Measurements from ENCODE around the gene C17orf58.

DNA sequence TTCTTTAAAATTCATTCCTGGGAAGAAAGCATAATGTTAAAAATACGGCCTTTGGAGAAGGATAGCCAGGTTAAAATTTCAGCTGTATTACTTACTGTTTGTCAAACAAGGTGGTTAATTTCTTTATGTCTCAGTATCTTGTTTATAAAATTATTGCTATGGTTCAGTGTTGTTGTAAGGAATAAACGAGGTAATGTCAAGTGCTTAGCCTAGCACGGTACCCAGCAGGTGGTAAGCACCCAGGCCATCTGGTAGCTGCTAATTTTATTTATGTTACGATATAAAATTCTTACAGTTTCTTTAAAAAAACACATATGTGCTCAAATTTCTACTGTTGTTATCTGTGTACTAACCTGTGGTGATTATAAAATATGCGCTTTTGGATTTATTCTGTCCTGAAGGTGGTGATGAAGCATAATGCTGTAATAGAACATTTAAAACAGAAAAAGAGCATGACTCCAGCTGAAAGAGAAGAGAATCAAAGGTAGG lies 48.9 kb downstream of the C17orf58 start:
- no peak for TF ChIP-seq L3MBTL2 (conservative IDR thresholded peaks at IDR 0.05)
- TF ChIP-seq CTBP1 (IDR thresholded peaks at IDR 0.05; ENCODE audit: borderline replicate concordance) = no peak
- TF ChIP-seq SUZ12 (IDR thresholded peaks at IDR 0.05) = no peak
- TF ChIP-seq FOXK2 (IDR thresholded peaks at IDR 0.05) = no peak
- TF ChIP-seq HDGF (IDR thresholded peaks at IDR 0.05; ENCODE audit: borderline replicate concordance) = no peak
- TF ChIP-seq BHLHE40 (IDR thresholded peaks at IDR 0.05; ENCODE audit: borderline replicate concordance) = no peak
- no peak for TF ChIP-seq SP1 (IDR thresholded peaks at IDR 0.05)
- no peak for TF ChIP-seq FOXA1 (IDR thresholded peaks at IDR 0.05)
- TF ChIP-seq FOXM1 (IDR thresholded peaks at IDR 0.05; ENCODE audit: borderline replicate concordance) = no peak
- TF ChIP-seq NFRKB (IDR thresholded peaks at IDR 0.05) = no peak
- no peak for TF ChIP-seq ELF4 (IDR thresholded peaks at IDR 0.05)
- no peak for TF ChIP-seq LEF1 (IDR thresholded peaks at IDR 0.05; ENCODE audit: borderline replicate concordance)
- no peak for TF ChIP-seq TARDBP (IDR thresholded peaks at IDR 0.05)
- TF ChIP-seq ARNT (IDR thresholded peaks at IDR 0.05) = no peak

Measured in HEK293T (cell line).